ENCODE measurements around the gene PTPRD.

DNA sequence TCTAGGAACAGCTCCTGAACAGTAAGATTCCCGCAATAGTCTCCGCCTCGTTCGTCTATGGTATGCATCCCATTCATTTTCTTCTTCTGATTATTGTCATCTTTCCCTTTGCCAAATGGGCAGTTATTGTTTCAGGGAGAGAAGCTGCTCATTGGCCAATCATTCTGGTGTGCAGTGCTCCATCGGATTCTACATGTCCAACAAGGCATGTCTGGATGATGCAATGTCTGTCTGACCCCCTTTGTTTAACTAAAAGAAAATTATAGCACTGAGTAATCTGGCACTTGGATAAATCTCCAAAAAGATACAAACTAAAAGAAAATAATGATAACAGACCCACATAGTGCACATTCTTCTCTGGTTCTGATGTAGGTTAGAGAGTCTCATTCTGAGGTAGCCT lies 2297.6 kb downstream of the PTPRD start:
- TF ChIP-seq, protein P1, sequence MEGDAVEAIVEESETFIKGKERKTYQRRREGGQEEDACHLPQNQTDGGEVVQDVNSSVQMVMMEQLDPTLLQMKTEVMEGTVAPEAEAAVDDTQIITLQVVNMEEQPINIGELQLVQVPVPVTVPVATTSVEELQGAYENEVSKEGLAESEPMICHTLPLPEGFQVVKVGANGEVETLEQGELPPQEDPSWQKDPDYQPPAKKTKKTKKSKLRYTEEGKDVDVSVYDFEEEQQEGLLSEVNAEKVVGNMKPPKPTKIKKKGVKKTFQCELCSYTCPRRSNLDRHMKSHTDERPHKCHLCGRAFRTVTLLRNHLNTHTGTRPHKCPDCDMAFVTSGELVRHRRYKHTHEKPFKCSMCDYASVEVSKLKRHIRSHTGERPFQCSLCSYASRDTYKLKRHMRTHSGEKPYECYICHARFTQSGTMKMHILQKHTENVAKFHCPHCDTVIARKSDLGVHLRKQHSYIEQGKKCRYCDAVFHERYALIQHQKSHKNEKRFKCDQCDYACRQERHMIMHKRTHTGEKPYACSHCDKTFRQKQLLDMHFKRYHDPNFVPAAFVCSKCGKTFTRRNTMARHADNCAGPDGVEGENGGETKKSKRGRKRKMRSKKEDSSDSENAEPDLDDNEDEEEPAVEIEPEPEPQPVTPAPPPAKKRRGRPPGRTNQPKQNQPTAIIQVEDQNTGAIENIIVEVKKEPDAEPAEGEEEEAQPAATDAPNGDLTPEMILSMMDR (IDR thresholded peaks at IDR 0.05), result no peak
- no peak for TF ChIP-seq POLR2A (IDR thresholded peaks at IDR 0.05)

Measured in thyroid gland (tissue), 4 donors.